DMS 273 (cell line): ENCODE measurements around the gene MRGPRF.
"Not testable (repeated sequence)": the region's sequence is repeated elsewhere in the genome, so short reads cannot be mapped to it uniquely, and the experiment has no call there.

ENCODE experiments used
- DNase-seq: peaks from one replicate; lab custom pipeline; 2025; ENCODE audit not compliant: unreplicated experiment; lab: John Stamatoyannopoulos, UW

Gene MRGPRF

GRCh38 chr11:68989936-68990606 lies 23.0 kb downstream of the MRGPRF start:
- no peak for DNase-seq

GRCh38 chr11:68988491-68988890 lies 24.6 kb downstream of the MRGPRF start:
- peak; percentile 60 for DNase-seq

GRCh38 chr11:68987211-68987610 lies 25.8 kb downstream of the MRGPRF start:
- DNase-seq = no peak

DNA sequence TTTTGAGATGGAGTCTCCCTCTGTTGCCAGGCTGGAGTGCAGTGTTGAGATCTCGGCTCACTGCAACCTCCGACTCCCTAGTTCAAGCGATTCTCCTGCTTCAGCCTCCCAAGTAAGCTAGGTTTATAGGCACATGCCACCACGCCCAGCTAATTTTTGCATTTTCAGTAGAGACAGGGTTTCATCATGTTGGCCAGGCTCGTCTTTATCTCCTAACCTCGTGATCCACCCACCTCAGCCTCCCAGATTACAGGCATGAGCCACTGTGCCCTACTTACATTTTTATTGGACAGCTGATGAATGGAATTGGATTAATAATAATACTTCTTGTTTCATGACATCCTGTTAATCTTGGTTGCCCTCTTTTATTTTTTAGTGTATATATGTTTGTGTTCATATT lies 29.2 kb downstream of the MRGPRF start:
- no peak for DNase-seq

GRCh38 chr11:68982134-68982533 lies 30.9 kb downstream of the MRGPRF start:
- DNase-seq = no peak

DNA sequence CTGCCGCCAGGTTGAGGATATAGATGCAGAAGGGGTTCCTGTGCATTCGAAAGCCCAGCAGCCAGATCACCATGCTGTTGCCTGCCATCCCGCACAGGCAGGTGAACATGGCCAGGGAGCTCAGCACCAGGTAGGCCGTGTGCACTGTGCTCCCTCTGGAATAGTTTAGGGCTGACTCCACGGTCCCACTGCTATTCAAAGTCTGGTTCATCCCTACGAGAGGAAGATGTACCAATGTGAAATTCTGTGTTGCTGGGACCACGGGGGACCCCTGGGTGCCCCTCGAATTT lies 32.3 kb downstream of the MRGPRF start, which contains the start of gene MRGPRD:
Gene MRGPRD, minus strand, starts transcription at position 211 of the 290 bp plus-strand sequence. Its CDS starts 0 bp downstream, at position 211.
- DNase-seq = no peak

- no peak for DNase-seq
These were observed 32.9 kb downstream of the MRGPRF start for GRCh38 chr11:68979931-68980775.

GRCh38 chr11:68978931-68979594 lies 34.0 kb downstream of the MRGPRF start:
- no peak for DNase-seq

DNA sequence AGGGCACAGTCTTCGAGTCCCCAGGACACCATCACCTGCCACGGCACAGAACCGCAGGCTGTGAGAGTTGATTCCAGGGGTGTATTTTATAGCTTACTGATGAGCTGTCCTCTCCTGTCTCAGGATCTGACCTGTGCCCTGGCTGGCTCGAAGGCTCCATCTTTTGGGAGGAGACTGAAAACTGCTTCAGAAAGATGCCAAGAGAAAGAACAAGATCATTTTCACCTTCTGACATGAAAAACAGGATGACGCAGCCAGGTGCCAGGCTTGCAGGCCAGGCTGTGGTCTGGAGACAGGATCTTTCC lies 34.5 kb downstream of the MRGPRF start:
- no peak for DNase-seq

GRCh38 chr11:68977781-68978625 lies 35.0 kb downstream of the MRGPRF start:
- DNase-seq = no peak

DNA sequence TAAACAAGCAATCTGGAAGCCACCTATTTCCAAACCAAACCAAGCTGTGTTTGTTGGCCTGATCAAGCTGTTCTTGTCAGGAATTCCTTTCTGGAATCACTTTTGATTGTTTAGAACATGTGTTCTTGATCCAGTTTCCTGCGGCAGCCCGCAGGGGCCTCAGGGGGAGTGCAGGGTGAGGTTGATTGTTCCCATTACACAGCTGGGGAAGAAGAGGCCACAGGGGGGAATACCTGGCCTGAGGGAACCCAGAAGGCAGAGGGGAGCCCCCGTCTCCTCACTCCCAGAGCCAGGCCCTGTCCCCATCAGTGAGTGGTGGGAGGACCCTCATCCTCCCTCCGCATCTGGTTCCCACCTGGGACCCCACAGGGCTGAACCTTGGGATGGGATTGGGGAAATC lies 36.5 kb downstream of the MRGPRF start:
- DNase-seq = no peak

DNA sequence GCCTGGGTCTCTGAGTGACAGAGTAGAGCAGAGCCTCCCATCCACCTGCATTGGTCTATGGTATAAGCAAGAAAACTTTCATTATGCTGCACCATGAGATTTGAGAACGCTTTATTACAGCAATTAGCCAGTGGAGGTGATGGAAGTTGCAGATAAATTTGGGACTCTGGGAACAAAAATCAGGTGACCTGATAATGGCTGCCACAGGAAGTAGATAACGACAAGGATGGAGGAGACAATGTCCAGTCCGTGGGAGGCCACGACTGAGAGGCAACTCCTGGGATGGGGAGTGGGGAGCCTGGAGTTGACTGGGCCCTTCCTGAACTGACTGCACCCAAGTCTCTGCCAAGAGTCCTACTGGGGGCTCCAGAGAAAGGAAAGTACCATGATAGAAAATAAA lies 37.0 kb downstream of the MRGPRF start:
- DNase-seq = no peak

GRCh38 chr11:68974421-68975194 lies 38.4 kb downstream of the MRGPRF start:
- DNase-seq = peak; percentile 39

- not testable (repeated sequence) for DNase-seq
These were observed 39.3 kb downstream of the MRGPRF start for GRCh38 chr11:68973706-68974105.

DNA sequence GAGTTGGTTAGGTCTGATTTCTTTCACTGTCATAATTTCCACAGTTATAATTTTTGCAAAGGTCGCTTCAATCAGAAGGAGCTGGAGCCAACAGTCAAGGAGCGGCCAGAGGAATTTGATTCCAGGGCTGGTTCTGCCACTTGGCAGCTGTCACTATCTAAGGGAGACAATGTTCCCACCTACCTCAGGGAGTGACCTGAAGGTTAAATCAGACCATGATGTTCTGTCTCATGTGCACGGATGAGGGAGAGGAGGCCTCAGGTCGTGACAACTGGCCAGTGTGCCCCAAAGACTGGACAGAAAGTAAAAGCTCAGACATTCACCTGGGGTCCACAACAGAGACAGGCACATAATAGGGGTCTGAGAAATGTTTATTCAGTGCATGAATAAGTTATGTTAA lies 39.8 kb downstream of the MRGPRF start:
- no peak for DNase-seq

GRCh38 chr11:68970921-68971636 lies 42.0 kb downstream of the MRGPRF start:
- no peak for DNase-seq

DNA sequence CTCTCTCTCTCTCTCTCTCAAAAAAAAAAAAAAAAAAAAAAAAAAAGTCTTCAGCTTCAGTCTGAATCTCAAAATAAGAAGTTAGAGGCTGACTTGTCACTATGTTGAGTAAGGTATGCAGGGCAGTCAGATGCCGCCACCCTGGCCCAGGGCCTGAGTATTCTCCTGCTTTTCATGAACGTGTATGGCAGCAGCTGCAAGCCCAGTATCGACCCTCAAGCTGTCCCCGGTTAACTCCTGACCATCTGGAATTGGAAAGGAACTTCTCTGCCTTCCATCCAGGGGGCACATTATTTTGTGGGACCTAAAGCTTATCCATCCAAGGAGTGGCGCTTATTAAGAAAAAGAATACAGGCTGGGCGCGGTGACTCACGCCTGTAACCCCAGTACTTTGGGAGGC lies 43.7 kb downstream of the MRGPRF start:
- peak; percentile 72 for DNase-seq

DNA sequence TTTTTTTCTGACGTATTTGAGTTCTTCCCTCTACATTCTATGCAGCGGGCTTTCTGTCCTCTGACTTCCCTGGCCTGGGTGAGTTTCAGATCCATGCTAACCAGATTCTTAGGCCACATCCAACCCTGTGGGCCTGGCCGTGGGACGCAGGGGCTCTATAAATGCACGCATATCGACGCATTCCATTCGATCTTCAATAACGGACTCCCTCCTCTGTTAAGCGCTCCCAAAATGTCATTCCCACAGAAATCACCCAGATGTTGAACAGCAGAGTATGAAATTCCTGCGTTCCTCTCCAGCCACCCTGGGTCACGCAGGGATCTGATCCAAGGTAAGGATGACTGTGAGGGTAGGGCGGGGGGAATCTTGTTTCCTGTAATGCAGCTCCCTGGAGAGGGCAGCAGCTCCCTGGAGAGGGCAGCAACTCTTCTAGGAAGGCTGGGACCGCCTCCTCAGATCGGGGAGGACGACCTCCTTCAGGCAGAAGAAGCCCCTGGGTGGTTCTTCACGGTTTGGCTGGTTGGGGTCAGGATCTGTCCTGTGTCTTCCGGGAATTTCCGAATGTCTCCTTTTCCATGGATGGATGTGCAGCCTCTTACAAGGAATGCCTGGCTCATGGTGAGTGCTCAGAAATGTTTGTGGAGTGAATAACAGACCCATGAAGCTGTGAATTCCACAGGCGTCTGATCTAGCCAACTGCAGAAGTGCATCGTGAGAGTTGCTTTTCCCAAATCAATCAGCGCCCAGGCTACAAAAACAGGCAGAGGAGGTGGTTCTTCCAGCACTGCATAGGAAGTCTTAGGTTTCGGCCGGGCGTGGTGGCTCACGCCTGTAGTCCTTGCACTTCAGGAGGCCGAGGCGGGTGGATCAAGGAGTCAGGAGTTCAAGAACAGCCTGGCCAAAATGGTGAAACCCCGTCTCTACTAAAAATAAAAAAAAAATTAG lies 44.5 kb downstream of the MRGPRF start:
- DNase-seq = no peak
